ENCODE measurements around the gene TGM6.
"Not testable (repeated sequence)": the region's sequence is repeated elsewhere in the genome, so short reads cannot be mapped to it uniquely, and the experiment has no call there.

The TGM6 gene

DNA sequence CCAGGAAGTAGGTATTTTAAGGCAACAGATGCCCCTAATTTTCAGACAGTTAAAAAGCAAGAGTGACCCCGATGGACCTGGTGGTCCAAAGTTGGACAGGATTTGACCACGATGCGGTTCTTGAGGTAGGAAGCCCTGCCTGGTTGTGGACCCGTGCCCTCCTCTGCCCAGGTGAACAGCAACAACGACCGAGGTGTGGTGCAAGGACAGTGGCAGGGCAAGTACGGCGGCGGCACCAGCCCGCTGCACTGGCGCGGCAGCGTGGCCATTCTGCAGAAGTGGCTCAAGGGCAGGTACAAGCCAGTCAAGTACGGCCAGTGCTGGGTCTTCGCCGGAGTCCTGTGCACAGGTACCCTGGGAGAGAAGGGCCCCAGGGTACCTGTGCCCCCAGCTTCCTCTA lies 18.7 kb downstream of the TGM6 start:
- Histone ChIP-seq H3K27me3 (replicated peaks; ENCODE audit: control insufficient read depth, insufficient read depth, low read length) (peaks cover 13% of the 10 kb centered on the region), H3K4me3 (ENCODE audit: low read length) (no peak overlapping the region), H3K4me1 (ENCODE audit: control insufficient read depth, insufficient read depth, low read length) (no peaks in the 10 kb centered on the region), H3K36me3 (ENCODE audit: control insufficient read depth, insufficient read depth, low read length, severe bottlenecking) (no peaks in the 10 kb centered on the region), H3K9ac (ENCODE audit: low read length) (no peak overlapping the region), H3K9me3 (ENCODE audit: control insufficient read depth, low read length) (peaks cover 7% of the 10 kb centered on the region)
- no peak for DNase-seq (ENCODE audit: low read depth)

DNA sequence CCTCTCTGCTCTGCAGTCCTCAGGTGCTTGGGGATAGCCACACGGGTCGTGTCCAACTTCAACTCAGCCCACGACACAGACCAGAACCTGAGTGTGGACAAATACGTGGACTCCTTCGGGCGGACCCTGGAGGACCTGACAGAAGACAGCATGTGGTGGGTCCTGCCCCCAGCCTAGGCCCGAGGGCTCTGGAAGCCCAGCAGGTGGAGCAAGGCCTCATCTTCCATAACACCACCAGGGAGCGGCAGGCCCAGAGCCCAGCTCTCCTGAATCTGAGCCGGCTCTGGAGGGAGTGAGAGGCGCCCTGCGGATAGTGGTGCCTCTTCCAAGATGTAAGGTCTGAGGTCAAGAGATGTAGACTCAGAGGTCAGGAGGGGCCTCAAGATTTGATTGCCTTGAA lies 19.6 kb downstream of the TGM6 start:
- DNase-seq (ENCODE audit: low read depth), result no peak
- no peaks in the 10 kb centered on the region for H3K36me3 ChIP-seq (ENCODE audit: control insufficient read depth, insufficient read depth, low read length, severe bottlenecking)
- peaks cover 14% of the 10 kb centered on the region for H3K9me3 ChIP-seq (ENCODE audit: control insufficient read depth, low read length)
- H3K9ac ChIP-seq (ENCODE audit: low read length), result no peak overlapping the region
- H3K27me3 ChIP-seq (replicated peaks; ENCODE audit: control insufficient read depth, insufficient read depth, low read length), result peaks cover 8% of the 10 kb centered on the region
- H3K4me1 ChIP-seq (ENCODE audit: control insufficient read depth, insufficient read depth, low read length), result no peaks in the 10 kb centered on the region
- no peak overlapping the region for H3K4me3 ChIP-seq (ENCODE audit: low read length)

- Histone ChIP-seq H3K4me3 (ENCODE audit: low read length) (no peak overlapping the region), H3K4me1 (ENCODE audit: control insufficient read depth, insufficient read depth, low read length) (no peaks in the 10 kb centered on the region)
- DNase-seq (ENCODE audit: low read depth), result no peak
Observed at GRCh38 chr20:2401527-2401926, 20.8 kb downstream of the TGM6 start.

DNA sequence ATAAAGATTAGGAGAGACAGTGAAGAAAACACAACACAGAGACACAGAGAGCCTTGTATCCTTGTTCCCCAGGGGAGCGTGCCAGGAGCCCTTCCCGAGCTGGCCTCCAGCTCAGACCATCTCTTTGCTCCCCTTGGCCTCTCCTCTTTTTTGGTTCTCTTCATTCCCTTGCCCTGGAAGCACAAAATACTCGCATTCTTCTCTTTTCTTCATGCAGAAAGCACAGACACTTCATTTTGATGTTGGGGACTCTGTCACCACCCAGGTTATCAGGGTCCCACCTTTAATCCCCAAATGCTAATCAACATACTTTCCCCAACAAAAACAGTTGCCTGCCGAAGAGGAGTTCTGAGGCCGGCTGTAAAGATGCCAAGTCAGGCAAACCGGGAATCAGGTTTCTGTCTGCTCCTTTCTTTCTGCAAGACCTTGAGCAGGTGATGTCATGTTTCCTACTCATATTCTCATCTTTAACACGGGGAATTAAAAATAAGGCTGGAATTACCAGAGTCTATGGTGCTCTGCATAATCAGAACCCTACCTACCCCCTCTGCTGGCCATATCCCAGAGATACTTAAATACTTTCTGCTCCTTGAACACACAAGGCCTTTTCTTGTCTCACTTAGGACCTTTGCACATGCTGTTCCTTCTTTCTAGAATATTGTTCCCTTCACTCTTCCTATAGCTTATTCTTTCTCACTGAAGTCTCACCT lies 21.7 kb downstream of the TGM6 start:
- no peak overlapping the region for H3K4me3 ChIP-seq (ENCODE audit: low read length)
- DNase-seq (ENCODE audit: low read depth), result peak; percentile 62

More at GRCh38 chr20:2401527-2401926, 20.8 kb downstream of the TGM6 start:
- H3K9ac ChIP-seq (ENCODE audit: low read length), result no peak overlapping the region
- H3K27me3 ChIP-seq (replicated peaks; ENCODE audit: control insufficient read depth, insufficient read depth, low read length), result peaks cover 7% of the 10 kb centered on the region
- peaks cover 18% of the 10 kb centered on the region for H3K9me3 ChIP-seq (ENCODE audit: control insufficient read depth, low read length)
- no peaks in the 10 kb centered on the region for H3K36me3 ChIP-seq (ENCODE audit: control insufficient read depth, insufficient read depth, low read length, severe bottlenecking)

DNA sequence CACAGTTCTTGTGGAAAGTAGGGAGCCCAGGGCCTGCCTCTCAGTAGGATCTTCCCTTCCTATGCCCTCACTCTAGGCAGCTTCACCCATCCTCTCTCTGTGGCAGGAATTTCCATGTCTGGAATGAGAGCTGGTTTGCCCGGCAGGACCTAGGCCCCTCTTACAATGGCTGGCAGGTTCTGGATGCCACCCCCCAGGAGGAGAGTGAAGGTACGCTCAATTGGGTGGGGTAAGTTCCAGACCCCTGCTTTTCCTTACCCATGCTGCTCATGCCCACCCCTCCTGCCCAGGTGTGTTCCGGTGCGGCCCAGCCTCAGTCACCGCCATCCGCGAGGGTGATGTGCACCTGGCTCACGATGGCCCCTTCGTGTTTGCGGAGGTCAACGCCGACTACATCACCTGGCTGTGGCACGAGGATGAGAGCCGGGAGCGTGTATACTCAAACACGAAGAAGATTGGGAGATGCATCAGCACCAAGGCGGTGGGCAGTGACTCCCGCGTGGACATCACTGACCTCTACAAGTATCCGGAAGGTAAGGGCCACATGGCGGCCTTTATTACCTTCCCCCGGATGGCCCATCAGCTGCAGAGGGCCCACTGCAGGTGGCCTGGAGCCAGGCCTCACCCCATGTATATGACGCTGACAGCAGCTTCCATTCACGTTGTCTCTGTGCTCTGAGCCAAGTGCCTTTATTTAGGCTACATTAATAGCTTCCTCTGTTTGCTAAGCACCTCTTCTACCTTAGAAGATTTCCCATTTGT lies 22.8 kb downstream of the TGM6 start:
- no peak overlapping the region for H3K4me3 ChIP-seq (ENCODE audit: low read length)
- no peak for DNase-seq (ENCODE audit: low read depth)

More for the DNA sequence above, 21.7 kb downstream of the TGM6 start:
- H3K27me3 ChIP-seq (replicated peaks; ENCODE audit: control insufficient read depth, insufficient read depth, low read length), result peaks cover 4% of the 10 kb centered on the region
- no peaks in the 10 kb centered on the region for H3K4me1 ChIP-seq (ENCODE audit: control insufficient read depth, insufficient read depth, low read length)
- peaks cover 18% of the 10 kb centered on the region for H3K9me3 ChIP-seq (ENCODE audit: control insufficient read depth, low read length)
- H3K36me3 ChIP-seq (ENCODE audit: control insufficient read depth, insufficient read depth, low read length, severe bottlenecking), result no peaks in the 10 kb centered on the region
- no peak overlapping the region for H3K9ac ChIP-seq (ENCODE audit: low read length)

DNA sequence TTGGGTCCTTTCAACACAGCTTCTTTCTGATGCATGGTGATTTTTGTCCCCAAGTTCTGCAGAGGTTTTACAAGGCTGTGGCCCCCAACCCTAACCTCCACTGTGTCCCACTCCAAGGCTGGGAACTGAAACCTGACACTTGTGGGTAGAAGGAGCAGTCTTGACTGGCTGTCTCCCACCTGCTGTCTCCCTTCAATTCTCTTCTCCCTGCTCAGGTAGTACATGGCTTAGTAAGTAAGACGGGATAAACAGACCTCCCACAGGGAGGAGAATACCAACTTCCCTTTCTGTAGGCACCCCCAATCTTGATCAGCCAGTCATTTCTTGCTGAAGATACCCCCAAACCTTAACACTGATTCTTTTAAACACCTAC lies 25.0 kb downstream of the TGM6 start:
- Histone ChIP-seq H3K36me3 (ENCODE audit: control insufficient read depth, insufficient read depth, low read length, severe bottlenecking) (no peaks in the 10 kb centered on the region), H3K9me3 (ENCODE audit: control insufficient read depth, low read length) (peaks cover 18% of the 10 kb centered on the region), H3K9ac (ENCODE audit: low read length) (no peak overlapping the region), H3K27me3 (replicated peaks; ENCODE audit: control insufficient read depth, insufficient read depth, low read length) (peaks cover 4% of the 10 kb centered on the region), H3K4me1 (ENCODE audit: control insufficient read depth, insufficient read depth, low read length) (no peaks in the 10 kb centered on the region), H3K4me3 (ENCODE audit: low read length) (no peak overlapping the region)
- DNase-seq (ENCODE audit: low read depth), result no peak

More for the DNA sequence above, 22.8 kb downstream of the TGM6 start:
- H3K36me3 ChIP-seq (ENCODE audit: control insufficient read depth, insufficient read depth, low read length, severe bottlenecking), result no peaks in the 10 kb centered on the region
- H3K27me3 ChIP-seq (replicated peaks; ENCODE audit: control insufficient read depth, insufficient read depth, low read length), result peaks cover 4% of the 10 kb centered on the region
- H3K9ac ChIP-seq (ENCODE audit: low read length), result no peak overlapping the region
- no peaks in the 10 kb centered on the region for H3K4me1 ChIP-seq (ENCODE audit: control insufficient read depth, insufficient read depth, low read length)
- H3K9me3 ChIP-seq (ENCODE audit: control insufficient read depth, low read length), result peaks cover 12% of the 10 kb centered on the region

DNA sequence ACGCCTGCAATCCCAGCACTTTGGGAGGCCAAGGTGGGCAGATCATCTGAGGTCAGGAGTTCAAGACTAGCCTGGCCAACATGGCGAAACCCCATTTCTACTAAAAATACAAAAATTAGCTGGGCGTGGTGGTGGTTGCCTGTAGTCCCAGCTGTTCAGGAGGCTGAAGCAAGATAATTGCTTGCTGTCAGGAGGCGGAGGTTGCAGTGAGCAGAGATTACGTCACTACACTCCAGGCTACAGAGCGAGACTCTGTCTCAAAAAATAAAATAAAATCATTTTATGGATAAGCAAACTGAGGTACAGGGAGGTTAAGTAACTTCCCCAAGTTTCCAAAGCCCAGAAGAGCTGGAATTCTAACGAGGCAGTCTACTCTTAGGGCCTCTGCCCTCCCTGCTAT lies 26.7 kb downstream of the TGM6 start:
- H3K4me1 ChIP-seq (ENCODE audit: control insufficient read depth, insufficient read depth, low read length); DNase-seq (ENCODE audit: low read depth); H3K9ac ChIP-seq (ENCODE audit: low read length); H3K36me3 ChIP-seq (ENCODE audit: control insufficient read depth, insufficient read depth, low read length, severe bottlenecking); H3K27me3 ChIP-seq (replicated peaks; ENCODE audit: control insufficient read depth, insufficient read depth, low read length); H3K4me3 ChIP-seq (ENCODE audit: low read length): not testable (repeated sequence)
- H3K9me3 ChIP-seq (ENCODE audit: control insufficient read depth, low read length), result peaks cover 18% of the 10 kb centered on the region

DNA sequence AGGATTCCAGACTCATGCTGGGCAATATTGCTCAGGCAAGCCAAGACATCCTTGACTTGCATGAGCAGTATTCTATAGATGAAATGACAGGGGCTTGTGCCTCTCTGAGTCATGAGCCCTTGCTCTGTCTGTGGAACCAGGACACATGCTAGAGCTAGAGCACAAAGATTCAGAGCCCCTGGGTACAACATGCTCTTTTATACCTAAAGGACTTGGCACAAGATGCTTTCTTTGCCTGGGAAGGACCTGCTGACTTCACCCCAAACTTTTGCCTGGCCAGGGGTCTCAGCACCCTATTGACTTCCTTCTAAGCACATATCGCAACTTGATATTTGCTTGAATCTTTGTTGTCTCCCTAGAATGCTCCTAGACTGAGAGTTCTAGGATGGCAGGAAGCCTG lies 27.4 kb downstream of the TGM6 start:
- H3K36me3 ChIP-seq (ENCODE audit: control insufficient read depth, insufficient read depth, low read length, severe bottlenecking), result no peaks in the 10 kb centered on the region
- no peaks in the 10 kb centered on the region for H3K4me1 ChIP-seq (ENCODE audit: control insufficient read depth, insufficient read depth, low read length)
- peaks cover 4% of the 10 kb centered on the region for H3K27me3 ChIP-seq (replicated peaks; ENCODE audit: control insufficient read depth, insufficient read depth, low read length)
- no peak for DNase-seq (ENCODE audit: low read depth)
- no peak overlapping the region for H3K9ac ChIP-seq (ENCODE audit: low read length)
- H3K4me3 ChIP-seq (ENCODE audit: low read length), result no peak overlapping the region
- peaks cover 18% of the 10 kb centered on the region for H3K9me3 ChIP-seq (ENCODE audit: control insufficient read depth, low read length)

GRCh38 chr20:2416541-2417212 lies 36.0 kb downstream of the TGM6 start:
- Histone ChIP-seq H3K4me1 (ENCODE audit: control insufficient read depth, insufficient read depth, low read length) (no peaks in the 10 kb centered on the region), H3K9ac (ENCODE audit: low read length) (no peak overlapping the region), H3K9me3 (ENCODE audit: control insufficient read depth, low read length) (no peaks in the 10 kb centered on the region), H3K4me3 (ENCODE audit: low read length) (no peak overlapping the region), H3K36me3 (ENCODE audit: control insufficient read depth, insufficient read depth, low read length, severe bottlenecking) (no peaks in the 10 kb centered on the region), H3K27me3 (replicated peaks; ENCODE audit: control insufficient read depth, insufficient read depth, low read length) (peaks cover 25% of the 10 kb centered on the region)
- DNase-seq (ENCODE audit: low read depth), result no peak

DNA sequence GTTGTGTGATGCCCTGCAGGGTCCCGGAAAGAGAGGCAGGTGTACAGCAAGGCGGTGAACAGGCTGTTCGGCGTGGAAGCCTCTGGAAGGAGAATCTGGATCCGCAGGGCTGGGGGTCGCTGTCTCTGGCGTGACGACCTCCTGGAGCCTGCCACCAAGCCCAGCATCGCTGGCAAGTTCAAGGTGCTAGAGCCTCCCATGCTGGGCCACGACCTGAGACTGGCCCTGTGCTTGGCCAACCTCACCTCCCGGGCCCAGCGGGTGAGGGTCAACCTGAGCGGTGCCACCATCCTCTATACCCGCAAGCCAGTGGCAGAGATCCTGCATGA lies 36.5 kb downstream of the TGM6 start:
- DNase-seq (ENCODE audit: low read depth), result no peak
- peaks cover 25% of the 10 kb centered on the region for H3K27me3 ChIP-seq (replicated peaks; ENCODE audit: control insufficient read depth, insufficient read depth, low read length)
- no peaks in the 10 kb centered on the region for H3K4me1 ChIP-seq (ENCODE audit: control insufficient read depth, insufficient read depth, low read length)
- no peak overlapping the region for H3K9ac ChIP-seq (ENCODE audit: low read length)
- no peak overlapping the region for H3K4me3 ChIP-seq (ENCODE audit: low read length)
- no peaks in the 10 kb centered on the region for H3K36me3 ChIP-seq (ENCODE audit: control insufficient read depth, insufficient read depth, low read length, severe bottlenecking)
- H3K9me3 ChIP-seq (ENCODE audit: control insufficient read depth, low read length), result no peaks in the 10 kb centered on the region

DNA sequence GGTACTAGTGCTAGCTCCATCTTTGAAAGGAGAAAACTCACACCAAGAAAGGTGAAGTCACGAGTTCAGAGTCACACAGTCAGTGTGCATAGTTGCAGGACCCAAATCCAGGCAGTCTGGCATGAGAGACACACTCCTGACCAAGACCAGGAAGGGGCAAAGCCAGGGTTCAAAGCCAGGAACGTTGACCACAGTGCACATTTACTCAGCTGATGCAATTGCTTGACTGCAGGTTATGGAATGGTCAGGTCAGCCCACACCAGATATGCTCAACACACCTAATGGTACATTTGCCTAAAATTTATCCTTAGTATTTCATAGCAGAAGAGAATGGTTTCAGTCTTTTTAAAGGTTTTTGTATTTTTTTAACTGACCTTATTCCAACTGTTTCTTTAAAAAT lies 37.7 kb downstream of the TGM6 start:
- no peaks in the 10 kb centered on the region for H3K4me1 ChIP-seq (ENCODE audit: control insufficient read depth, insufficient read depth, low read length)

More for the DNA sequence above, 37.7 kb downstream of the TGM6 start:
- no peak overlapping the region for H3K4me3 ChIP-seq (ENCODE audit: low read length)
- no peaks in the 10 kb centered on the region for H3K9me3 ChIP-seq (ENCODE audit: control insufficient read depth, low read length)
- peaks cover 25% of the 10 kb centered on the region for H3K27me3 ChIP-seq (replicated peaks; ENCODE audit: control insufficient read depth, insufficient read depth, low read length)
- H3K9ac ChIP-seq (ENCODE audit: low read length), result no peak overlapping the region
- no peaks in the 10 kb centered on the region for H3K36me3 ChIP-seq (ENCODE audit: control insufficient read depth, insufficient read depth, low read length, severe bottlenecking)
- no peak for DNase-seq (ENCODE audit: low read depth)

Measured in adipocyte (in vitro differentiated cells).